Activated CD8-positive, alpha-beta memory T cell treated with anti-CD3 and anti-CD28 coated beads, Interleukin-2, amount 50 U/mL, for 1 hour (primary cell): ENCODE measurements around the gene ADAM23.

Experiments
- DNase-seq: peaks from one replicate; pipeline ENCODE4 v3.0.0-alpha.2; 2020; ENCODE audit errors: extremely low read depth

The ADAM23 gene

DNA sequence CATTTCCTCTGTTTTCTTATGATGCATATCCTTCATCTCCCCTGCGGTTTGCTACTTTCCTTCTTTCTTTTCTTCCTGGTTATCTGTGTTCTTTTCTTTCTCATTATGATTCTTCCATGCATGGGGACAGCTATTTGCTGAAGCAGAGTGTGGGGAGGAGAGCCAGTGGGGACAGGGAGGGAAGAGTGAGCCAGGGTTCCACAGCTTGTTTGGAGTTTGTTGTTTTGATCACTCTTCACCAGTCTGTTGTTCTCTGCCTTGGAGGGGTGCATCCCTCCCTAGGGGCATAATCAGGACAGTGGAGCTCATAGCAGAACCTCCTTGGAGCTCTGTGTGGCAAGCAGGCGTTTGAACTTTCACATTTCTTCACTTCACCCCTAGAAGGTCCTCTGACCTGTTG is 68.0 kb downstream of the ADAM23 start:
- DNase-seq: no peak

DNA sequence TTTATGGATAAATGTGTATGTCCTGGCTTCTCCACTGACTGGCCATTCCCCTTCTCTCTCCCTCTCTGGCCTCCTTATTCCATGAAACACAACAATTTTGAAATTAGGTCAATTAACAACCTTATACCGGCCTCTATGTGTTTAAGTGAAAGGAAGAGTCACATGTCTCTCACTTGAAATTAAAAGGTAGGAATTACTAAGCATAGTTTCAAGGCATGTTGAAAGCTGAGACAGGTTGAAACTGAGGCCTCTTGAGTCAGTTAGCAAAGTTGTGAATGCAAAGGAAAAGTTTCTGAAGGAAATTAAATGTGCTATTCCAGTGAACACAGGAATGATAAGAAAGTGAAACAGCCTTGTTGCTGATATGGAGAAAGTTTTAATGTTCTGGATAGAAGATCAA is 69.7 kb downstream of the ADAM23 start:
- no peak for DNase-seq

DNA sequence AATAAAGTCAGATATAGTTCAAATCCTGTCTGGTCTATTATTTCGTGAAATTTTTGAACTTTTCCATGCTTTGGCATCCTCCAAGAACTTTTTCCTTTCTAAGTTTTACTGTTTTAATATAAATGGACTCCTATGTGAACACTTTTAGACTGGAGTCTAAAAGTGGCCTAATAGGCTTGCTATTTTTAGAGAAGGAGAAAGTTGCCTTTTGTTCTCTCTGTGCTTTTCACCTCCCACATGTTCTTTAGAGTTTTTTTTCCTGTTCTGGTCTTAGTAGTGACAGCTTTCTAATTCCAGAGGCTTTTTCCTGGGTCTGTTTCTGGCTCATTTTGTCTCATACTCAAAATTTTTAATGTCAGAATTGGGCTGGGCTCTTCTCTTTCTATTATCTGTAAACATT is 72.2 kb downstream of the ADAM23 start:
- DNase-seq: no peak

DNA sequence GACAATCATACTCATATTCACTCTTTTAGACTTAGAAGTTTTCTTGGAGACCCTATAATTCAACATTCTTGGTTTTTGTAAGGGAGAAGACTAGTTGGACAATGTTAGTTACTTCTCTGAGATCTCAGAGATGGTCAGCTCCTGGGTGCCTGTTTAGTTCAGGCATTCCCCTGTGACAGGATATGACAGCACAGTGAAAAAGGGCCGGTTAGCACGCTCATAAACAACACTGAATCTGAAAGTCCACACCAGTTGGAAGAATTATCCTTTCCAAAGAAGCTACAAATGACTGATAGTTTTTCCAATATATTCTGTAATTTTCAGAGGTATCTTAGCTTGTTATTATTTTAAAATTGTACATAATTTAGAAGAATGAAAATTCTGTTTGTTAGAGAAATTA is 75.7 kb downstream of the ADAM23 start:
- DNase-seq: no peak

DNA sequence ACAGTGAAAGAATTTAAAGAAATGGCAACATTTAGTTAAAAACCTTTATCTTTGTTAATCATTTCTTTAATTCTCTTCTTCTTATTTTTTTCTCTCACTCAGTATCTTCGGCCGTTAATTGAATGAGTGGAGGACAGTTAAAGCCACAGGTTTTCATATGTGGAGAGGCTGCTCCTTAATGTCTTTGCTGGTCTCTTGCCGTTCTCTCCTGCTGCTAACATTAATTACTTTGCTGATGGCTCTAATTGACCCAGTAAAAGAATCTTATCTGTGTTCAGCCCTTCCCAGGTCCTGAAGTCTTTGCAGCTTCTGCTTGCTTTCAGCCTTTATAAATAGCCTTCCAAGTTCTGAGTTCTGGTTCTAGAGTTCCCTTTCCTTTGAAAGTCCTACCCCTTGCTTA is 77.1 kb downstream of the ADAM23 start:
- DNase-seq: no peak

DNA sequence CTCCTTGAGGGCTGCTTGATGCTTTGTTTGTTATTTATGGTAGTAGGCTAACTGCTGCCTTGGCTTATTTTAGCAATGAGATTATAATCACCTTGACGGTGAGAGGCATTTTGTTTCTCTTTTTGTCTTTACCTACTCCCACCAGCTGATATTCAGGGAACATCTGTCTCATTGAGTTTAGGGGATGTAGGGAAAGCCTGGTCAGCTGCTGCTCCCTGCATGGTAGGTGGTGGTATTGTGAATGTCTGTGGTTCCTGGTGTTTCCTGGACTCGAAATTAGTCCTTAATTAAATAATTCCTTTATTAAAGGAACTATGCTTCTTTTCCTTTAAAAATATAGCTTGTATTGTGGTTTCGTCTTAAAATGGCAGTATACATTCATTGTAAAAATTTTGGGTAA is 77.8 kb downstream of the ADAM23 start:
- no peak for DNase-seq

DNA sequence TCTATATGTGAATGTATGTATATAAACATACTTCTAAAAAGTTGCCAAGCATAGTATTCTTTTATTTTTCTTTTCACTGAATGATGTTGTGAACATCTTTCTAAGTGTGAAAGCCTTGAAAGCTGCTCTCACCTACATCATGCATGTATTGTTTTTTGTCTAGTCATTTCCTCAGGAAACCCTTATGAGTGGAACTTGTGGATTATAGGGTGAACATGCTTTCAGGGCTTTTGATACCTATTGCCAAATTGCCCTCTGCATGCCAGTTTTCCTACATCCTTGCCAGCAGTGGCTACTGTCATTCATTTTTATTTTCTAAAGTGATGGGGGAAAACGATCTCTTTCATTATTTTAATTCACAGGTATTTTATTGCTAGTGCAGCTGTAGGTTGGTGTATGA is 78.3 kb downstream of the ADAM23 start:
- DNase-seq: no peak

DNA sequence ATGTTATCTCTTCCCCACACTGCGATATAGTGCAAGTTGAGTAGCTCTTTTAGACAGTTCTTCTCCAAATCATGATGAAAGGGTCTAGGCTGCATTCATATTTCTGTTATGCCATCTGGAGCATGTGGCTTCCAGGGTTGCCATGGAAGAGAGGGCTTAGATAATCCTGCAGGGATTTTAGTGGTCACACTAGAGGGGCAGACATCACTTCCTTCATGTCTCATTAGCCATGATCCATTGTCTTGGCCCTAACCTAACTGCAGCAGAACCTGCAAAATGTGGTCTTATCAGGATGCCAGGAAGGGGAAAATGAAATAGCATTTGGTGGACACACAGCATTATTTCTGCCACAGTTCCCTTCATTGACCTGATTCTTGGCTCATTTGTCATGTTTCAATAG is 83.1 kb downstream of the ADAM23 start:
- no peak for DNase-seq

DNA sequence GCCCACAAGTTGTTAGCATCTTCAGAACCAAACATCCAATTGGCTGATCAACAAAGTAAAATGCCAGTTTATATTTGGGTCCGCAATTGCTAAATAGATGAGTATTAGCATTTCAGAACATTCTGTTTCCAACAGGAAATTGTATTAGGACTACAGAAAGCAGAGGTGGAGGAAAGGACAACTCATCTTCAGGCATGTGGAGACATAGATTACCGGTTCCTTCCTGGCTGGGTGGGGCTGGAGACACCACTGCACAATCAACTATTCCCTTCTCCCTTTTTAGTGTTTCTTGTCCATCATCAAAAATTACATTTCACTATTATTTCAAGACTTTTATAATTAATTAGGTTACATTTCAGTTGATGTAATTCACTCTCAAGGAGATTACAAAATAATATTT is 83.8 kb downstream of the ADAM23 start:
- DNase-seq: no peak

DNA sequence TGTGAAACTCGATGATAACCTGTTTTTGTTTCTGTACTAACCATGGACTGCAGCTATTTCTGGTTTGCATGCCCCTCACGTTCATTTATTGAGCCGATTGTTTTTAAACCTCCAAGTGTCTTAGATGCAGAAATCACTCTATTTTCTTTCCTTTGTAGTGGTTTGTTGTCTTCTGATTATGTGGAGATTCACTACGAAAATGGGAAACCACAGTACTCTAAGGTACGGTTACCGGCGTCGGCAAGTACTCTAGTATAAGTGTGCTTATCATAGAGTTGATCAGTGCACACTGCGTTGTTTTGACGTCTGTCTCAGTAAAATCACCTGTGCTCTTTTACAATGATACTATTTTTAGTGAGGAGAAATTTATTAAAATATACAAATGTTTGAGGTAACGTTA is 87.4 kb downstream of the ADAM23 start:
- DNase-seq: no peak

DNA sequence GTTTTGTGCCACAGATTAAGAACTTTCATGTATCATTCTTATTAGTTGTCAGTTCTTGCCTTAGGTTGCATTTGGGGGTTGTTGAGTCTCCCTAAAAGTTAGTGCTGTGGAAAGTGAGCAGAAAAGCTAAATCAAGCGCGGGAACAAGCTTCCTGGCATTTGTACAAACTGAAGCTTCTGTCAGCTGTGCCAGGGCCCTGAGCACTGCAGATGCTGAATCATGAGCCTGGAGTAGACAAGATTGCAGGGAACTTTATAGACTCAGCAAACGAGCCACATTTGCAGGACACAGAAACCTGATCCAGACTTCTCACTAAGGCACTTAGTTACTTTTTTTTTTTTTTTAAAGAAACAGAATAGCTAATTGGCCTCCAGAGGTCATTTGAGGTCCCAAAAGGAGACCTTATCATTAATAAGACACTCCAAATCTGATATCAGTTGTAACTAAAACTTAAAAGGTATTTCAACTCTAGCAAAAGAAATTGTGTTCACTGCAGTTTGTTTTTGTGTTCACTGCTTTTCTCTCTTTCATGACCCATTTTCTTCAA is 88.7 kb downstream of the ADAM23 start:
- no peak for DNase-seq

DNA sequence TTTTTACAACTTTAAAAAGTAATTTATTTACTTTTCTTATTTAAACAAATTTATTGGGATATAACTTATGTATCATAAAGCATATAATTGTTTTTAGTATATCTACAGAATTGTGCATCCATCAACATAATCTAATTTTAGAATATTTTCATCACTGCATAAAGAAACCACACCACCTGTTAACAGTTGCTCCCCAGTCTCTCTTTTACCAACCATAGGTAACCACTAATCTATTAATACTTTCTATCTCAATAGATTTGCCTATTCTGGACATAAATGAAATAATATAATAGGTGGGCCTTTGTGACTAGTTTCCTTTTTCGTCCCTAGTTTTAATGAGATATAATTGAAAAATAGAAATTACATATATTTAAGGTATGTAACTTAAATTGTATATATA is 90.6 kb downstream of the ADAM23 start:
- DNase-seq: no peak

DNA sequence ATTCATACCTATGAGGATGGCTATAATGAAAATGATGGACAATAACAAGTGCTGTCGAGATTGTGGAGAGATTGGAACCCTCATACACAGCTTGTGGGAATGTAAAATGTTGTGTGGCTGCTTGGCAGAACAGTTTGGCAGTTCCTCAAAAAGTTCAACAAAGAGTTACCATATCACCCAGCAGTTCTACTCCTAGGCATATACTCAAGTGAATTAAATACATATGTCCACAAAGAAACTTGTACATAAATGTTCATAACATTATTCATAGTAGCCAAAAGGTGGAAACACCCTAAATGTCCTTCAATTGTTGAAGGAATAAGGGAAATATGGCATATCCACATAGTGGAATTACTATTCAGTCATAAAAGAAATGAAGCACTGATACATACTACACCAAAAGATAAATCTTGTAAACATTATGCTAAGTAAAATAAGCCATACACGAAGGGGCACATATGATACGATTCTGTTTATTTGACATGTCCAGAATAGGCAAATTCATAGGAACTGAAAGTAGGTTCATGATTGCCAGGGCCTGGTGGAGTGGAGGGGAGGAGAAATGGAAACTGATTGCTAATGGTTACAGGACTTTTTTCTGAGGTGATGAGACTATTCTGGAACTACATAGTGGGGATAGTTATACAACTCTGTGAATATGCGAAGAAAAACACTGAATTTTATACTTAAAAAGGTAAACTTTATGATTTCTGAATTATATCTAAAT is 92.1 kb downstream of the ADAM23 start:
- DNase-seq: no peak

DNA sequence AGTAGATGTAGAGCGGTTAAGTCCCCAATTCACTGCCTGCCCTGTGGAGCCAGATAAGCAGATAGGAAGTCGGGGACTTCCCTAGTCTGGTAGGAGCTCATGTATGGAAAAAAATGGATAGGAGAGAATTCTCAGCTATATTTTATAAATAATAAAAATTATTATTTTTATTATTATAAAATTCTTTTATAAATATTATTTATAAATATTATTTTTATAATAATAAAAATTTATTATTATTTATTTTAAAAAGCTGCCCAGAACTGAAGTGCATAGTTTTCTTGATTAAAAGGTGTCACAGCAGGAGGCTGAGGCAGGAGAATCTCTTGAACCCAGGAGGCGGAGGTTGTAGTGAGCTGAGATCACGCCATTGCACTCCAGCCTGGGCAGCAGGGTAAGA is 97.4 kb downstream of the ADAM23 start:
- no peak for DNase-seq

DNA sequence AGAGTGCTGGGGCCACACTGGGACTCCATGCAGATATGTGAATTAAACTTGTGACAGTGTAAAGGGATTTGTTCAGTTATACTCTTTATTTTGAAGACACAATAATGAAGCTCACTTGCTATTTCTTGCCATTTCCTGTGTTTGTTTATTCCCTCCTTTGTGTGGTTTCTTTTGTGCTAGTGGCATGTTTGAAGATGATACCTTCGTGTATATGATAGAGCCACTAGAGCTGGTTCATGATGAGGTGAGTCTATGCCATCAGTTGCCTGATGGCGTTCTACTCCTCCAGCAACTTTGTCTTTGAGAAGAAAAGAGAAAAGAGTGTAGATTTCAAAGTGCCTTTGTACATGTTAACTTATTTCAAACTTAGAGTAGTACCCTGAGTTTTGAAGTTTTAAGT is 99.7 kb downstream of the ADAM23 start:
- no peak for DNase-seq

DNA sequence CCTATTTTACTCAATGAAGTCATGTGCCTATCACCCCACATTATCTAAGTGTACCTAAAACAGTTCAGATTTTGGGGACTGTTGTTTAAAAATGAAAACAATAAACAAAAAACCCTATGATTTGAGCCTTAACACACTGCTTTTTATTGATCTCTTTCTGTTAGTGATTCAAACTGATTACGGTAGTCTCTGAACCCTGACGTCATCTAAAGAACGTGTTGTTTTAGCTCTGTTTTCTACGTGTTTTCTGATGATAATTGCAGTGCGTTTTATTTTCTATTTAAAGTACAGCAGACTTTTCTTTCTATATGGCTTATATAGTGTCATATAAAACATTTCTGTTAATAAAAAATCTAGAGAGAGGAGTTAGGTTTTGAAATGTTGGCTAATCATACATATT is 105.1 kb downstream of the ADAM23 start:
- DNase-seq: no peak

DNA sequence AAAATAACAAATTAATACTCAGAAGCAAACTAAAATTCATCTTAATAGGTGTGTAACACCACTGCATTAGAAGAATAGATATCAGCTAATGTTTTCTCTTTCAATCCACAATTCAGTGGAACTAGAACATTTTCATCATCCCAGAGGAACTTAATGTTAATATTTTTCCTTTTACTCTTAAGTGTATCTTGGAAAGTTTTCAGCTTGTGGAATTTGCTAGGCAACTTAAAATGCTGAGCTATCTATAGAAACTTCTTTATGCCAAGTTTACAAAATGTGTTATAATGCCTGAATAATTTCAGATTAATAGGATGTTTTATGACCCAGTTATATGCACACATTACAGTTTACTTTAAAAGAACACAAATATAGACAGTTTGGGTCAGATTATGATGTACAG is 112.4 kb downstream of the ADAM23 start:
- DNase-seq: no peak

DNA sequence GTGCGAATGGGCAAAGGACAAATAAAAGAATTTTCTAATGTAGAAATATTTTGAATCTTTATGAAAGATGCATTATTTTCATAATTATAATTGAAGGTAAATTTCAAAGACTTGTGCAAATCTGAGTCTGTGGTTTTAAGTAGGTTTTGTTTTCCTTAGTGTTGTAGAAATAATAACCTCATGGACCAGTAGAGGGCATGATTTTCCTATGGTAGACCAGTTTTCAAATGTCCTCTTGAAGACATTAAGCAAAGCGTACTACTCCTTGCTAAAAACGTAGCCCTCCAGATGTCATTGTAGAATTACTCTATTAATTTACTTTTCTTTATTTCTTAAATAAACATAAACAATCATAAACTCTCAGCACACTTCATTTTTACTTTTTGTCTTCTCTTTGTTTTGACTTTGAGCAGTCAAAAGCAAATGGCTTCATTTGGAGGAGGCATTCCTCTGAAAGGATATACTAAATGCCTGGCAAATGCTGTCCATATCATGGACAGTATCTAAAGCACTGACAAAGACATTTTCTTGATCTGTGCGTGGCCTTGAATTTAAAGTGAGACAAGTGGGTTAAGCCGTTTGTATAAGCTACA is 113.1 kb downstream of the ADAM23 start:
- DNase-seq: no peak

DNA sequence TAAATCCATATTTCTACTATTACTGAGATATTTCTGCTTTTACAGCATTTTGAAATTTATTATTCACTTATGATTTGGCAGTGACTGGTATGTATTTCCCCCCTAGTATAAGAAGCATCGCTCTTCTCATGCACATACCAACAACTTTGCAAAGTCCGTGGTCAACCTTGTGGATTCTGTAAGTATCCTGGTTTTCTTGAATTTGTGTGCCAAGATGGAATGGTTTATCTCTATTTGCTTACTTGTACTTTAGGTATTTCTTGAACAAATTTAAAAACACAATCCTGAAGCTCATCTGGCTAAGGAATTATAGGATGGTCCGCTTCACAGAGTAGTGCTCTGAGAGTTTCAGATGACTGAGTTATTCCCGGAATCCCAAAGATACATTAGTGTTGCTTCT is 114.0 kb downstream of the ADAM23 start:
- DNase-seq: no peak

DNA sequence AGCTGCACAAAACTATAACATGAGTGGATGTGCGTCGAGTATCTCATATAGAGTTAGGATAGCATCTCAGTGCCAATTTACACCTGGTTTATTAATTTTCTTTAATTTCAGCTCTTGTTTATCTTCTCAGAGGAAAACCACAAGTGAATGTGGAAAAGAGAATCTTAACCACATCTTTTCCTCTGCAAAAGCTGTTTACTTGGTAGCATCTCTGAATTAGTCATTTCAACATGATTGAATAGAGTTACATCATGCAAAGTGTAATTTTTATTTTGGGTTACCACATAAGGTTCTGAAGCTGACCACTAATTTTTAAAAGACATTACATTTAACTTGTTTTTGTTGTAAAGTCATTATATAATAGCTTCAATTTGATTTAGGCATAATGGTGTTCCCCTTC is 115.2 kb downstream of the ADAM23 start:
- DNase-seq: no peak

DNA sequence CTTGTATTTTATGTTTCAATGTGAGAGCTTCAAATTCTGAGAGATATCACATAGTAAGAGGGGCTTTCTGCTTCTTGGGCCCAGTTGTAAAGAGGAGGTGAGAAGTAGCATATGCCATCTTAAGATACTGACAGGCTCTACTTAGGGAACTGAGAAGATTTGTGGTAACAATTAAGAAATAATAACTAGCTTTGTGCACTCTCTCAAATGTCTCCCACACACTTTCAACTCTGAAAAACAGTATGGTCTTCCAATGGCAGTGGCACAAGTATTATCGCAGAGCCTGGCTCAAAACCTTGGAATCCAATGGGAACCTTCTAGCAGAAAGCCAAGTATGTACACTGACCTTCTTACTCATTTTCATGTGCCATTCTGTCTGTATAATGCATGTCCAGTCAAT is 118.6 kb downstream of the ADAM23 start:
- DNase-seq: no peak

DNA sequence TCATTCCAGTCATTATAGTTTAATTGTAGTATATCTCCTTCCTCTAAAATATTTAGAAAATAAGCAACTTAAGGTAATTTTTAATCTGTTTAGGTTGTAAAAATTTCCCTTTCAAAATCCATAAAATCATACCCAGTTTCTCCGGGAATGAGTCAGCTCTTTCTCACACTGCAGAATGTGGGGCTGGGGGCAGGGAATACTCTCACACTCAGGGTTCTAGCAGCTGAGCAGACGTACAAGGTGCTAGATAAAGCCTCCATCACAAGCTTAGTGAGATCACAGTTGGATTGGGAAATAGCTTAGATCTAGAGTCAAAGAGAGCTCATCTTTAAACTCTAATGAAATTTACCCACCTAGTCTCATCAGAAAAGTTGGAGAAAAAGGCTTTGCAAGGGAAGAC is 119.0 kb downstream of the ADAM23 start:
- DNase-seq: no peak

DNA sequence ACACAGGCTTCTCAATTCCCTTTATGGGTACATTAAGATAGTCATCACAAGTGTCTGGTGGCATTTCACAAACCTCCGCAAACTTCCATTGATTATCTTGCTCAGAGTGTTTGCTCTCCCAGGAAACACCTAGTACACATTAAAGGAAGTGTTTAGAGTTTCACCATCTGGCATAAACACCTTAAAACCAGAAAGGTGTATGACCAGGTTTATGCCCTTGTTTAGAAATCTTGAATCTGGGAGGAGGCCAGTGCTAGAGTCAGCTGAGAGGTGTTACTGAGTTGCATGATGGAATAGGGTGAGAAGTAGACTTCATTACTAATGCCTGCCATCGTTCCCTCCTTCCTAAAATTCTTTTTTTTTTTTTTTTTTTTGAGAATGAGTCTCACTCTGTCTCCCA is 120.0 kb downstream of the ADAM23 start:
- no peak for DNase-seq

DNA sequence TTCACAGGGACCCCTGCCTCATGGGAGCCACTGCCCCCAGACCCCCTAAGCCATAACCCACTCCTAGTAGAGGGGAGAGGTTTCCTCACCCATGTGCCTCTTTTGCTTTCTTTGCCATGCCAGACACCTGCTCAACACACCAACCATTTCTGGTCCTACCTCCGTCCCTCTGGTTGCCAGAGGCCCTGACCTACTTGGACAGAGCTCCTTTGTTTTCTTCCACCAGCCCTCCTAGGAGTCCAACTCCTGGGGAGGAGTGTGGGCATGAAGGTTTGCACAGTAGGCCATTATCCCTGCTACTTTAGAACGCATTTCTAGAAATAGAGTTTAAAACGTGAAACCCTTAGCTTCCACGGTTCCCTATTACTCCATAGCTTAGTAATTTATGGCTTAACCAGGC is 122.3 kb downstream of the ADAM23 start:
- DNase-seq: no peak
